Stimulated activated CD4-positive, alpha-beta T cell treated with anti-CD3 and anti-CD28 coated beads, Interleukin-1b, Interleukin-23, amount 100 ng/mL, for 4 hours (primary cell): ENCODE measurements around the gene ZNF224.
A peak's percentile ranks its signal among the peaks of the same experiment; 100 is the strongest.

ENCODE experiments used
- DNase-seq, 2 donors: peaks; one replicate each; pipeline ENCODE4 v3.0.0-alpha.2; 2020; ENCODE audit warnings: low read depth in 2 of 2

The ZNF224 gene

DNA sequence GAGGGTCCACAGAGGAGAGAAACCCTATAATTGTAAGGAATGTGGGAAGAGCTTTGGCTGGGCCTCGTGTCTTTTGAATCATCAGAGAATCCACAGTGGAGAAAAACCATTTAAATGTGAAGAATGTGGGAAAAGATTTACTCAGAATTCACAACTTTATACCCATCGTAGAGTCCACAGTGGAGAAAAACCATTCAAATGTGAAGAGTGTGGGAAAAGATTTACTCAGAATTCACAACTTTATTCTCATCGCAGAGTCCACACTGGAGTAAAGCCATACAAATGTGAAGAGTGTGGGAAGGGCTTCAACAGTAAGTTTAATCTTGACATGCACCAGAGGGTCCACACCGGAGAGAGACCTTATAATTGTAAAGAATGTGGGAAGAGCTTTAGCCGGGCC is 37.8 kb downstream of the ZNF224 start:
- DNase-seq = no peak

- peak; percentile 51 to 64 for DNase-seq
Observed at GRCh38 chr19:44141191-44142058, 47.3 kb downstream of the ZNF224 start, which contains the start of gene ZNF234. TSS of gene ZNF234 (plus strand) at chr19:44141554. CDS start at chr19:44144633, 3,079 bp downstream.

DNA sequence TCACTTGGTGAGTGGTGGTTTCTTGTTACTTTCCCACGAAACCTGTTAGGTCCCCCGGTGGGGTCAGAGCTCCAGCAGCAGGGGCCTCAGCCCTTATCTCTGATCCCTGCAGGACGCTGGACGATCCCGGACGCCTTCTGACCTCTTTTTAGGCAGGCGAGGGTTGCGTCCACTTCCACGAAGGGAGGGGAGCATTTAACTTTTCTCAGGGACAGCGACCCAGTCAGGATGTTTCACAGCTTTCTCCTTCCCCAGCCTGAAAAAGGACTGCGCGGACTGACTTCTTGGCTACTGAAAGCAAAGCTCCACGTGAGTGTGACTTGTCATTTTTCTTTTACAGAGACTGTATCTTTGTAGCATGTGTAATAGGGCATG is 47.9 kb downstream of the ZNF224 start:
- DNase-seq = no peak

DNA sequence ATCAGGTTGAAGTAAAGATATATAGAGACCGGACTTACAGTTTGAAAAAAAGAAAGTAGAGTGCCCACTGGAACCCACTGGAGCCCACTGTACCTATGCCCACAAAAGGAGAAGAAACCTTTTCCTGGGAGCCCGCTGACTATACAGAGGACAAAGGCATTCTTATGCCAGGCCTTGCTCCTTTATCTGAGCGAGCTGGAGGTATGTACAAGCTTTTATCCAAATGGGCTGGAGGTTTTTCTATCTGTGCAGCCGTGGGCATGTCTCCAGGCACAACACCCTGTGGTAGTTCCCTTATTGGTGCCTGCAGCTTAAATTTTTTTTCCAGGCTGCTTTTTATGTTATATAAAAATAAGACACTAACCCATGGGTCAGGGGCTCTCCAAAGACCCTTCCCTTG is 55.6 kb downstream of the ZNF224 start:
- no peak for DNase-seq

- no peak for DNase-seq
Observed at GRCh38 chr19:44151491-44151890, 57.3 kb downstream of the ZNF224 start.

DNA sequence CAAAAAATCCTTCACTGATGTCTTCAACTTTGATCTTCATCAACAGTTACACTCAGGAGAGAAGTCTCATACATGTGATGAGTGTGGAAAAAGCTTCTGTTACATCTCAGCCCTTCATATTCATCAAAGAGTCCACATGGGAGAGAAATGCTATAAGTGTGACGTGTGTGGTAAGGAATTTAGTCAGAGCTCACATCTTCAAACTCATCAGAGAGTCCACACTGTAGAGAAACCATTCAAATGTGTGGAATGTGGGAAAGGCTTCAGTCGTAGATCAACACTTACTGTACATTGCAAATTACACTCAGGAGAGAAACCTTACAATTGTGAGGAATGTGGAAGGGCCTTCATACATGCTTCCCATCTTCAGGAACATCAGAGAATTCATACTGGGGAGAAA is 62.3 kb downstream of the ZNF224 start:
- no peak for DNase-seq
